ENCODE data around the gene EIF4E3.

DNA sequence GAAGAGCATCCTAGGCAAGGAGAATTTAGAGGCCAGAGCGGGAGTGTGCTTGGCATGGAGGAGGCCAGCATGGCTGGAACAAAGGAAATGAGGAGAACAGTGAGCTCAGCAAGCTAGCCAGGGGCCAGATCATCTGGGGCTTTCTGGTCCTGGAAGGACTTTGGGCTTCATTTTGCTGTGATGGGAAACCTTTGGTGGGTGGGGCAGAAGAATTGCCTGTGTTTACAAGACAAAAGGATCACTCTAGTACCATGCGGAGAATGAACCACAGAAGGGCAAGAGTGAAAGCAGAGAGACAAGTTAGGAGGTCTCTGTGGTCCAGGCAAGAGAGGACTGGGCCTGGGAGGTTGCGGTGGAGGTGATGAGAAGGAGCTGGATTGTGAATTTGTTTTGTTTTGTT lies 80.1 kb downstream of the EIF4E3 start:
- TF ChIP-seq, protein P1, sequence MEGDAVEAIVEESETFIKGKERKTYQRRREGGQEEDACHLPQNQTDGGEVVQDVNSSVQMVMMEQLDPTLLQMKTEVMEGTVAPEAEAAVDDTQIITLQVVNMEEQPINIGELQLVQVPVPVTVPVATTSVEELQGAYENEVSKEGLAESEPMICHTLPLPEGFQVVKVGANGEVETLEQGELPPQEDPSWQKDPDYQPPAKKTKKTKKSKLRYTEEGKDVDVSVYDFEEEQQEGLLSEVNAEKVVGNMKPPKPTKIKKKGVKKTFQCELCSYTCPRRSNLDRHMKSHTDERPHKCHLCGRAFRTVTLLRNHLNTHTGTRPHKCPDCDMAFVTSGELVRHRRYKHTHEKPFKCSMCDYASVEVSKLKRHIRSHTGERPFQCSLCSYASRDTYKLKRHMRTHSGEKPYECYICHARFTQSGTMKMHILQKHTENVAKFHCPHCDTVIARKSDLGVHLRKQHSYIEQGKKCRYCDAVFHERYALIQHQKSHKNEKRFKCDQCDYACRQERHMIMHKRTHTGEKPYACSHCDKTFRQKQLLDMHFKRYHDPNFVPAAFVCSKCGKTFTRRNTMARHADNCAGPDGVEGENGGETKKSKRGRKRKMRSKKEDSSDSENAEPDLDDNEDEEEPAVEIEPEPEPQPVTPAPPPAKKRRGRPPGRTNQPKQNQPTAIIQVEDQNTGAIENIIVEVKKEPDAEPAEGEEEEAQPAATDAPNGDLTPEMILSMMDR (IDR thresholded peaks at IDR 0.05) = no peak
- TF ChIP-seq POLR2AphosphoS5 (IDR thresholded peaks at IDR 0.05) = no peak
